Stimulated activated naive CD8-positive, alpha-beta T cell treated with anti-CD3 and anti-CD28 coated beads, Interleukin-15, Interleukin-2, amounts not matched to agents 100 U/mL and 50 U/mL, for 24 hours (primary cell): Measurements from ENCODE around the gene PSEN1.

Experiments used
- ATAC-seq: fragments of 150-1000 bp; cut with Tn5 transposase; one replicate; pipeline ENCODE4 v1.10.0; 2021
- DNase-seq: peaks from one replicate; pipeline ENCODE4 v3.0.0; 2021

The PSEN1 gene

DNA sequence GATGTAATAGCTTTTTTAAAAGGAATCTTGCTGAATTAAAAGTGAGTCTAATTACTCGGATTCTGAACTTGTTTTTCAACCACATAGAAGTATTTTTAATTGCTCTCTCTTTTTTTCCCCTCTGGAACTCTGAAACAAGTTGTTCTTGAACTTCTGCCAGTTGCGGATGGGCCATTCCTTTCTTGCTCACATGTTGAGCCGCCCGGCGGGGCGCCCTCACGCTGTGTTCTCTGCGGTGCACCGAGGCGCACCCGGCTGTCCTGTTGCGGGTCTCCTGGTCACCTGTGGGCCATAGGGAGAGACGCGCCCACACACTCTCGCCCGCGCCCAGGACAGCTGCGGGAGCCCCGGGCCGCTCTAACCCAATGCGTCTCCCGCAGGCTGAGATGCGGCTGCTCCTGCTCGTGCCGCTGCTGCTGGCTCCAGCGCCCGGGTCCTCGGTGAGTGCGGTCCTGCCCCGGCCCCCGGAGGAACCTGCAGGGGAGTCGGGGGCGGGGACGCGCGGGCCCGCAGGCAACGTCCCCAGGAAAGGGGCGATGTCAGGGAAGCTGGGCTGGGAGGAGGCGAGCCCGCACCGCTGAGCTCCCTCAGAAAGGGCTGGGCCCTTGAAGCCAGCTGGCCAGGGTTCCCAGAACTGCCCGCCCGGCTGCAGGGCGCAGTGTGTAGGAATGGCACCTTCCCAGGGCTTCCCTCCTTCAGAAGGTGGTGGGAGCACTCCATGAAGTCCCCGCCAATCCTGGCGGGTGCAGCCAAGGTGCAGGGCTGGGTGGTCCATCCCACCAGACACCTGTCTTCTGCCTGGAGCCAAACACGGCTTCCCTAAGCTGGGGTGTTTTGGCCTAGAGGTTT lies 103.3 kb downstream of the PSEN1 start:
- ATAC-seq (no peak), DNase-seq (no peak)

DNA sequence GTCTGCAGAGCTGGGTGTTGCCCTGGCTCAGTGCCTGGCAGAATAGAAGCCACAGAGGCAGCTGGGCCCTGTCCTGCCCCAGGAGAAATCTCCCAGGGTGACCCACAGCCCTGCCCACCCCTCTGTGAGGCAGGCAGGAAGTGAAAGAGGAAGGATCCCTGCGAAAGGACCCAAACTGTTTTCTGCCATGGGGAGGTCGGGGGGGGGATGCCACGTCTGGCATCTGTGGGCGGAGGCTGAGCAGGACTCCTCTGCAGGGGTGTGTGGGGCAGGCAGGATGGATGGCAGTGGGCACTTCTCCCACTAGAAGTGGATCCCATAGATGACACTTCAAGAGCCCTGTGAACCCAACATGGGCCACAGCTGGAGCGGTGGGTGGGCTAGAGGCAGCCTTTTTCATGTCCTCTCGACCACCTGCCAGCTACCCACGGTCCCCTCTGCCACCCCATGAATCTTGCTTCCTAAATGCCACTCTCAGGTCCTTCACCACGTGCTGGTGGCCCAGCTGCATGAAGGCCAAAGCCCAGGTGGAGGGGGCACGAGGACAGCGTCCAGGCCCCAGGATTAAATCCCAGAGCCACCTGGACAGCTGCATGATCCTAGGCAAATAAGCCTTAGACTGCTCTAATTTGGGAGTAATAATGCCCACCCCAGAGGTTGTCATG lies 104.6 kb downstream of the PSEN1 start:
- ATAC-seq (no peak), DNase-seq (no peak)

DNA sequence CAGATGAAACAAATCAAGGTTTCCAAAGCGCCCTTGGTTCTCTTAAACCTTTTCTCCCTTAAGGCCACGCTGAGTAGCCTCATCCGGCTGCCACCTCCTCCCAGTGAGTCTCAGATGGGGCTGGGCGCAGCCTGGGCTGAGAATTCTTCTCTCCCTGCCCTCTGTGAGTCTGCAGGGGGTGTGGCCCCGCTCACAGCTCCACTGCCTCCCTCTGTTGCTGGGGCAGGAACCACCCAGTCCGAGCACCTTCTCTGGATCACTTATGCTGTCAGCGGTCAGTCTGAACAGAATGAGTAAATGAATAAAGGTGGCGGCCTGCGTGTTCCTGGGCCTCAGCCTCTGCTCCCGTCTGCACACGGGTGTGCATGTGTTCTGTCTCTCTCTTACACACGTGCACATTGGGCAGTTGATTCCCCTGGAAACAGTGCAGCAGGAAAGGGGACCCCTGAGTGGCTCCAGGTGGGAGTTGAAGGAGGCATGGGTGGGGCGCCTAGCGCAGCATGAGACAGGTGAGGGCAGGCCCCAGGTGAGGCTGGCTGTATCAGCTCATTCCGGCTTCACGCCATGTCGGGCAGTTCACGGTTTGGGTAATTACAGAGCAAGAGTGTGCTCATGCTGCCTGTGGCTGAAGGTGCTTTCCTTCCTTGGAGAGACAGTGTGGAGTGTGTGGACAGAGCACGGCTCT lies 105.3 kb downstream of the PSEN1 start:
- DNase-seq = no peak
- ATAC-seq = no peak

DNA sequence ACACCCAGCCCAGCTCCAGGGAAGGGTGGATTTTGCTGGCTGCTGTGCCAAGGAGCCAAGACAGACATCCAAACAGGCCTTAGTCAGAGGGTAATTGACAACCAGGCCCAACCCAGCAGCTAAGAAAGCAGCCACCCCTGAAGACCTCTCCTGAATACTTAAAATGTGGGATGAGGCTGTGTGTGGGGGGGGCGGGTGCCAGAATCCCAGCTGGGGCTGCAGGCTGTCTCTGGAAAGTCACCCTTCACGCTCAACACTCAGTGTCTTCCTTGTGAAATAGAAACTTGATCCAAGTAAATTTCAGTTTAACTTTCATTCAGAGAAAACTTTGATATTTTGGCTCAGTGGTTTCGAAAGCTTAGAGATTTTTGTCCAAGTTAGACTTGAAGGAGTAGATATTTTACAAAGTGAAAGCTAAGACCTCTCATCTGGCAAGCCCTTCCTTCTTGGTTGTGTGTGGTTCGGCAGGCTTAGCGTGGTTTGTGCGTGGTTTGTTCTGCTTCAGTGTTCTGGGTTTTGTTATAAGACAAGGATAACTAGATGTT lies 106.1 kb downstream of the PSEN1 start:
- no peak for ATAC-seq
- DNase-seq = no peak

DNA sequence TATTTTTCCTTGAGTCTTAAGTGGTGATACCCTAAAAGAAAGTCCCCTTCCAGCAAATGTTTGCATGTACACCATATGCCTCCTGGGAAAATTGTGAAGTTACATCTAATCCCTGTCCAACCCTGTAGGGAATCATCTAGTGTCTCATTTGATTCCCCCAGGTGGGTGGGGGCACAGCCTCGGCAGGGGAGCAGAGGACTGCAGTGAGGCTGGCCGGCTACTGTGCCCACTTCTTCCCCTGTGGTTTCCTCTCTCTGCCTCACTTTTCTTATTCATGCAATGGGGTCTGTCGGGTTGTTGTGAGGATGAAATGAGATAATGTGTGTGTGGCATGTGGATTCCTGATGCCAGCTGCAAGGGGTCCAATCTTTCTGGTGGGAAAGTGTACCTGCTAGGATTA lies 107.0 kb downstream of the PSEN1 start:
- ATAC-seq (no peak), DNase-seq (no peak)

DNA sequence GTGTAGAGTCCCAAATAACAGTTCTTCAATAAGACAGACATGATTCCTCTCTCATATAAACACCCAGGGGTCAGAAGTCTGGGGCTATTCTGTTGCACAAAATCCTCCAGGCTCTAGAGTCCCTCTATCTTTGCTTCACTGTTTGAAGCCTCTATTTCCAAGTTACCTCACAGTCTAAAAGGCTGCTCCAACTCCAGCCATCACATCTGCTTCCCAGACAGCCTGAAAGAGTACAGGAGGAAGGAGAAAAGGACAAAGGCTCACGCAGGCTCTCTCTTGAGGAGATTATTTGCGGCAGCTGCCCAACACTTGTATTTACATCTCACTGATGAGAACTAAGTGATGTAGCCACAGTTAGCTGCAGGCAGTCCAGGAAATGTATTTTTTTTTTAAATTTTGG lies 107.4 kb downstream of the PSEN1 start:
- ATAC-seq = no peak
- DNase-seq = no peak

DNA sequence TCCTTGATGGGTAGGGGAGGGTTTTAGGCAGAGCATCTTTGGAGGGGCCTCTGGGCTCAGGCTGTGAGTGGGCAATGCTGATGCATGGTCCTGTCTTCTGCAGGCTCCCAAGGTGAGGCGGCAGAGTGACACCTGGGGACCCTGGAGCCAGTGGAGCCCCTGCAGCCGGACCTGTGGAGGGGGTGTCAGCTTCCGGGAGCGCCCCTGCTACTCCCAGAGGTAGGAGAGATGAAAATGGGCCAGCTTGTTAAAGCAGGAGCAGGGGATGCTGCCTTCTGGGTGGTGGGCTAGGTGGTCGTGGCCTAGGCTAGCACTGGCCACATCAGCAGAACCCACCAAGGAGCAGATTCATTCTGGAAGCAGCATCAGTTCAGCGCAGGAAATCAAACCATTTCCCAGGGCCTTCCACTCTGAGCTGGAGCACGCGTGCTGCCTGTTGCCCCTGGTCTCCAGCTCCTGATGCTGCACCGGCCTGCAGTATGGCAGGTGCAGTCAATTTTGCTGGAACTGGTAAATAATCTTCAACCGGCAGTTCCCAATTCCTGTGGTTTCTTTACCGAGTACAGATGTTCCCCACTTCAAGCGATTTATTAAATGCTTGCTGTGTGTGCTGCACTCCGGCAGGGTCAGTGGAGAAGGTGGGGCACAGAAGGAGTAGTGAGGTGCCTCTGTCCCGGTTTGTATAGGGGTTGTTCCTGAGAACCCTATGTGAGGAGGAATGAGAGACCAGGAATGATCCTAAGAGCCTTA lies 108.4 kb downstream of the PSEN1 start:
- ATAC-seq (no peak), DNase-seq (no peak)

DNA sequence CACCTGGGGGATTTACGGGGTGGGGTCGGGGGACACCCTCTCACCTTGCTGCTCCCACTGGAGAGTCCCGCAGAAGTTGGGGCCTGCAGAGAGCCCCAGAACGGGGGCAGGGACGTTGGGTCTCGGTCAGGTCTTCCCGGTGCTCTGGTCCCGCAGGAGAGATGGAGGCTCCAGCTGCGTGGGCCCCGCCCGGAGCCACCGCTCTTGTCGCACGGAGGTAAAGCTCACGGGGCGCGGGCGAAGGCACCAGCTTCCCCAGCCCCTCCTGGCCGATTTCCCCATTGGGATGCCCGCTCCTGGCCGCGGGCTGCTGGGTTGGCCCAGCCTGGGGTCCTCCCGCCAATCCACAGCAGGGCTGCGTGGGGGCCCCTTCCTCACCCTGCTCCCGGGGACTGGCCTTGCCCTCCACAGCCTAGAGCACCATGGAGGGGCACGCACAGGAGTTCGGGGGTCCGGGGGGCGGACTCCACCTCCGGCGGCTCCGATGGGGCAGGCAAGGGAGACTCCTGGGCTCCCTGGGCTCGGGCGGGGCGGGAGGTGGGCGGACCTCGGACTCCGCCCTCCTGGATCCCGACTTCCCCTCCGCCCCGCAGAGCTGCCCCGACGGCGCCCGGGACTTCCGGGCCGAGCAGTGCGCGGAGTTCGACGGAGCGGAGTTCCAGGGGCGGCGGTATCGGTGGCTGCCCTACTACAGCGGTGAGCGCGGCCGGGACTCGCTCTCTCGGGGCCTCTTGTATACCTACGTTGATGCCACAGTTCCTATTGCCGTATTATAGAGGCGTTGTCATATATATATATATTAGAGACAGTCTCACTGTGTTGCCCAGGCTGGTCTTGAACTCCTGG lies 109.4 kb downstream of the PSEN1 start:
- ATAC-seq (peak; percentile 79), DNase-seq (peak; percentile 71)

DNA sequence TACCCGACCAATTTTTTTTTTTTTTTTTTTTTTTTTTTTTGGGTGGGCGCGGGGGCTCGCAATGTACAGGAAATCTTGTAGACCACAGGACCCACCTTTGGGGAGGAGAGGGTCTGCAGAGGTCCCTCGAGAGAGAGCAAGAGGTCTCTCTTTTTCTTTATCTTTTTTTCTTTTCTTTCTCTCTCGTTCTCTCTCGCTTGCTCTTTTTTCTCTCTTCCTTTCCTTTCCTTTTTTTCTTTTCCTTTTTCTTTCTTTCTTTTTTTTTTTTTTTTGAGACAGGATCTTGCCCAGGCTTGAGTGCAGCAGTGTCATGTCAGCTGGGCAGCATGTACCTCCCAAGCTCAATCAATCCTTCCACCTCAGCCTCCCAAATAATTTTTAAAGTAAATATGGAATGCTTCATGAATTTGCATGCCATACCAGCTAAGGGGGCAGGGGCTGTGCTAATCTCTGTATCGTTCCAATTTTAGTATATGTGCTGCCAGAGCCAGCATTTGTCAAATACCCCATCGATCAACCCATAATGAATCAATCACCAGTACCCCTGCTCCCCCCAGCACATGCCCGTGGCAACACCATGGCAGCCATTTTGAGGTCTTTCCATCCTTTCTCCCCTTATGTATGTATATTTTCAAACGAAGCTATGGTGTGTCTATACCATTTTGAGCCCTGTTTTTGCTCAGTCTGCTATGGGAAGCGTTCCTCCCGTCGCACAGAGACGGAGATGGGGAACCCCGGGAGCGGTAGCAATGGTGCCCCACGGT lies 110.3 kb downstream of the PSEN1 start:
- DNase-seq = no peak
- ATAC-seq = no peak

DNA sequence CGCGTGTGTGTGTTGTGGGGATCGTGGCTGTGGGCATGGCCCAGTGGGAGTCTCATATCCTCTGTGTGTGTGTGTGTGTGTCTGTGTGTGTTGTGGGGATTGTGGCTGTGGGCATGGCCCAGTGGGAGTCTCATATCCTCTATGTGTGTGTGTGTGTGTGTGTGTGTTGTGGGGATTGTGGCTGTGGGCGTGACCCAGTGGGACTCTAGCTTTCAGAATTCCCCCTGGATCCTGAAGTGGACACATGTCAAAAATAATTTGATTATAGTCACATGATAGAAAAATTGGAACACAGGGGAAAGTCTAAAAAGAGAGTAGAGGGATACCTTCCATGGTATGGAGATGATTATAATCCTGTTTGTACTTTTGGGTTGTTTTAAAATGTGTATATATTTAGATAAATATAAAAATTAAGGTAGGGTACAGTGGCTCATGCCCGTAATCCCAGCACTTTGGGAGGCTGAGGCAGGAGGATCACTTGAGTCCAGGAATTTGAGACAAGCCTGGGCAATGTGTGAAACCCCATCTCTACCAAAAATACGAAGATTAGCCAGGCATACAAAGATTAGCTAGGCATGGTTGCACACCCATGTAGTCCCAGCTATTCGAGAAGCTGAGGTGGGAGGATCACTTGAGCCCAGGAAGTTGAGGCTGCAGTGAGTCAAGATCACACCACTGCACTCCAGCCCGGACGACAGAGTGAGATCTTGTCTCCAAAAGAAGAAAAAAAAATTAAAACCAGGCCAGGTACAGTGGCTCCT lies 112.0 kb downstream of the PSEN1 start:
- ATAC-seq = no peak
- DNase-seq = no peak

DNA sequence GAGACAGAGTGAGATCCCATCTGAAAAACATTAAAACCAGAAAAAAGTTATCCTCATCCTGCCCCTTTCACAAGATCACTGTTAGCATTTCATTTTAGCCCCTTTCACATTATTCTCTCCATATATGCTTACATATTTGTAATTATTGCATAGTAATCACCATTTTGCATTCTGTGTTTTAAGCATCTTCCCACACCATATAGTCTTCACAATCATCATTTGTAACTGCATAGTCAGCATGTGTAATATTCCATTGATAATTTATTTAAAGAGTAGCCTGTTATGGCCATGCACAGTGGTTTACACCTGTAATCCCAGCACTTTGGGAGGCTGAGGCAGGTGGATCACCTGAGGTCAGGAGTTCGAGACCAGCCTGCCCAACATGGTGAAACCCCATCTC lies 112.8 kb downstream of the PSEN1 start:
- ATAC-seq (no peak), DNase-seq (no peak)

DNA sequence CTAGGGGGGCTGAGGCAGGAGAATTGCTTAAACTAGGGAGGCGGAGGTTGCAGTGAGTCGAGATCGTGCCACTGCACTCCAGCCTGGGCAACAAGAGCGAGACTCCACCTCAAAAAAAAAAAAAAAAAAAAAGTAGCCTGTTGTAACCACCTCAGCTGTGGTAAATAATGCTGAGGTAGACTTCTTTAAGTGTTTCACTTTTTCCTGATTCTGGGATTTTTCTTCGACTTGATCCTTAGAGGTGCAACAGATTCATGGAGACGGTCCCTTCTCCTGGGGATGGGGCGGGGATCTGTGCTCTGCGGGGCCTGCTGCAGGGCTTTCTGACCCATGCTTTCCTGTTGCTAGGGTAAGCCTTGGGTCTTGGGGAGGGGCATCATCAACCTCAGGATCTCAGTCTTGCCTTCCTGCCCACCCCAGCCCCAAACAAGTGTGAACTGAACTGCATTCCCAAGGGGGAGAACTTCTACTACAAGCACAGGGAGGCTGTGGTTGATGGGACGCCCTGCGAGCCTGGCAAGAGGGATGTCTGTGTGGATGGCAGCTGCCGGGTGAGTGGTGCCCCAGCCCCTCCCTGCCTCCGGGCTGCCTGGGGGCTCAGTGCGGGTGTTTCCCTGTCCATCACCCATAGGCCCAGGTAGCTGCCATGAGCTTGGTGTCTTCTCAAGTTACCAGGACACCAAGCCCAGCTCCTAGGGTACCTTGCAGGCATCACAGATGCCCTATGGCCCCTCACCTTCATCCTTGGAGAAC lies 113.4 kb downstream of the PSEN1 start:
- DNase-seq = no peak
- no peak for ATAC-seq

DNA sequence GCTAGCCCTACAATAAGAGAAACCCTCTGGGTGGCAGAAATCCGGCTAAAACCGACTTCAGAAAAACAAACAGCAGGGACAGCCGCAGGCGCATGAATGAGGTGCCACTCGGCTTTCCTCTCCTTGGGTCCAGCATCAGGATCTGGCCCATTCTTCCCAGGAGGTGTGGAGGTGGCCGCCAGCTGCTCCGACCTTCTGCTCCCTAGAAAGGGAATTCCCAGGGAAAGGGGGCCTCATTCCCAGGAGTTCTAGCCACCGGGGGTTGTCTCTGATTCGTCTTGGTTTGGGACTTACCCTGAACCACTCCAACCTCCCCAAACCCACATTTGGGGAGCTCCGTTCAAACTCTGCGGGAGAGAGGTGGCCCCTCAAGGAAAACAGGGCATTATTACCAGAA lies 114.0 kb downstream of the PSEN1 start:
- no peak for DNase-seq
- ATAC-seq = no peak

DNA sequence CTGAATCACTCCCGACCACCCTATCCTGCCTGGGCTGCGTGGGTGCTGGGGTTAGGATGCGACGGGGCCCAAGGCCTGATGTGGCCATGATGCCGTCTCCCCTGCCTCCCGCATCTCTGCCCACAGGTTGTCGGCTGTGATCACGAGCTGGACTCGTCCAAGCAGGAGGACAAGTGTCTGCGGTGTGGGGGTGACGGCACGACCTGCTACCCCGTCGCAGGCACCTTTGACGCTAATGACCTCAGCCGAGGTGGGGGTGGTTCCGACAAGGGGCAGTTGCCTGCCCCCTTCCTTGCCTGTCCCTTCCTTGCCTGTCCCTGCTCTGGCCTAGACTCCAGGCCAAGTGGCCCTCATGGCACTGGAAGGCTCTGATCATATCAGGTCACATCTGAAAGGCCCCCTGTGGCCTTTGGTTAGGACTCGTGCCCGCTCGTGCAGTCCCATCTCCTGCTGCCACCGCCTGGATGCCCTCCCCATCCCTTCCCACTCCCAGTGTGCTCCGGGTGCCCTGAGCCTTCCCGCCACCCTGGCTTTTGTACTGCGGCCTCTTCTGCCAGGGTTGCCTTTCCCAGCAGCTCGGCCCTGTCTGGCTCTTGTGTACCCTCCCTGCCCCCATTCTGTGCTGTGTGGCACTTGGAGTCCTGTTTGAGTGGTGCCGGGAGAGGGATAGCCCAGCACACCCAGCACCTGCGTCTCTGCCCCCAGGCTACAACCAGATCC lies 114.6 kb downstream of the PSEN1 start:
- ATAC-seq (no peak), DNase-seq (no peak)

DNA sequence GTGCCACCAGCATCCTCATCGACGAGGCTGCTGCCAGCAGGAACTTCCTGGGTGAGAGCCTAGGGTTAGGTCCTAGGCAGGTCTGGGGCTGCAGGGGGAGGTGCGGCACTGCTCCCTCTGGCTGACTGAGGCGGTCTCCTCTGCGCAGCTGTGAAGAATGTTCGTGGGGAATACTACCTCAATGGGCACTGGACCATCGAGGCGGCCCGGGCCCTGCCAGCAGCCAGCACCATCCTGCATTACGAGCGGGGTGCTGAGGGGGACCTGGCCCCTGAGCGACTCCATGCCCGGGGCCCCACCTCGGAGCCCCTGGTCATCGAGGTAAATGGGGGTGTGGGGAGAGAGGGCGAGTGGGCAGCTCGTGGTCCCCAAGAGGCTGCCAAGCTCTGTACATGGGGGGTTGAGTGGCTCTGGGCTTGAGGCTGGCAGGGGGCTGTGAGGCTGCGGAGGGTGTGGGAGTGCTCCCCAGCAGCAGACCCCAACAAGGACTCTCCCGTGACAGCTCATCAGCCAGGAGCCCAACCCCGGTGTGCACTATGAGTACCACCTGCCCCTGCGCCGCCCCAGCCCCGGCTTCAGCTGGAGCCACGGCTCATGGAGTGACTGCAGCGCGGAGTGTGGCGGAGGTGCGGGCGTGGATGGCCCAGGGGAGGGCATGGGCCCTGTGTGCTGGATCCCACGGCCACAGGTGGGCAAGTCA lies 115.4 kb downstream of the PSEN1 start:
- DNase-seq (no peak), ATAC-seq (no peak)

DNA sequence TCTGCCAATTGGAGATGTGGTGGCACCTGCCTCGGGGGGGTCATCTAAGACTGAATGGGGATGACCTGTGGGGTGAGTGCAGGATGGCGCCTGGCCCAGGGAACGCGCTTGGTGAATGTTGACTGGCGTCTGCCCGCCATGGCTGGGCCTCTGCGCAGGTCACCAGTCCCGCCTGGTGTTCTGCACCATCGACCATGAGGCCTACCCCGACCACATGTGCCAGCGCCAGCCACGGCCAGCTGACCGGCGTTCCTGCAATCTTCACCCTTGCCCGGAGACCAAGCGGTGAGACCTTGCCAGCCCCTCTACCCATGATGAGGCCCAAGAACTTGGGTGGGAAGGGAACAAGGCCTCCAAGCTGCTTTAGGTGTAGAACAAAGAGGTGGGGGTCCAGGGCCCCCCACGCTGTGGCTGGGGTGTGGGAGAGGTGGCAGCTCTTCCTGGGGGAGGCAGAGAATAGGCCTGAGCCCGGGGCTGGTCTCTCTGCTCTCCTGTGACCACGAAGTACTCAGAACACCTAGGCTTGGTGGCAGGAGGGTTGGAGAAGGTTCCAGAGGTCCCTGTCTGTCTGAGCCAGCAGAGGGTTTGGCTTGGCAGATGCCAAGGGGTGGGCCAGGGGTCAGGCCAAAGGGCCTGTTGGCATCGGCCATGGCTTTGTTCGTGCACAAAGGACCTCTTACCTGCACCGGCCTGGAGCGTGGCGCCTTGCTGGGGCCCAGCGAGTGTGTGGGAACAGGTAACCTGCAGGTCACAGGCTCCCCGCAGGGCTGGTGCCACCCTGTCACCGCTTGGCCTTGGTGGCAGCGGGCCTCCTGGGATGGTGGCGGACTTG lies 116.4 kb downstream of the PSEN1 start:
- ATAC-seq (no peak), DNase-seq (no peak)

DNA sequence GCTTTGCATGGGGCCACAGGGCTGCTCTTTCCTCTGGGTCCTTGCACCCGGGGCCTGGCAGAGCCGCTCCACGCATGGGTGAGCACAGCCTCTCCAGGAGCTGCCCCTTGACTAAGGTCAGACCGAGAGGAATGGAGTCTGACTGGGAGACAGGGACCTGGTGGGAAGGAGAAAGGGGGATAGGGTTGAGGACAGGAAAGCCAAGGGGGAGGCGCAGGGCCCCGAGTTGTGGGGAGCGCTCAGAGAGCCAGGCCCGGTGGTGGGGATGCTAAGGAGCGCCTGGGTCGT lies 117.0 kb downstream of the PSEN1 start:
- DNase-seq (no peak), ATAC-seq (no peak)
